Measurements from ENCODE around the gene KRTAP21-1. TPM values are rescaled to one million over a fixed set of nuclear protein-coding genes. Genes with fewer than 3 reads are reported as not detected.

The KRTAP21-1 gene
- total and polyA plus RNA-seq, 9 of the 15 experiments (the other 6 are each of a cell fraction or from before 2014, with no cell fraction given): not detected

DNA sequence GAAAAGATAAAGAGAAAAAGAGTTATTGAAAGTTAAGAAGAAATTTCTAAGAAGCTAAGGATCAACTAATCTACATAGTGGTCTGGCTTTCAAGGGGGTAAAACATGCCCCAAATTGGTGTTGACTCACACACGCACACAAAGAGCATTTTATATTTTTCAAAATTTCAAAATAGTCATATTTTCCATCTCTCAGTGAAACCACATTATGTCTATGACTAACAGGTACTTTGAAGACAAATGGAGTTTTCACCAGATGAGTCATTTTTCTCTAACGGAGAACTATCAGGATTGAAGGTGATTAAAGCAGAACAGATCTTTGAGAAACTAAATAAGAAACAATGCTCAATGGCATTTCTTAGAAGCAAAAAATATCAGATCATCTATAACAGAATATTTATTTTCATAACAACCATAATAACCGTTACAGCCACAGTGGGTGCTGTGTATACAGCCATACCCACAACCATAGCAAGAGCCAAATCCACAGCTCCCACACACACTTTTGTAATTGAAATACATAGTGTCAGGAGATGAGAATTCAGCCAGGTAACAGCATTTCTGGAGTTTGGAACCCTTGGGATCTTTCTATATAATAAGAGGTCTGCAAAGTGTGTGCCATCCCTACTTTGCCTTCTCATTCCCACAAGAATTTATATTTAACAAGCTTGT lies 36.9 kb downstream of the KRTAP21-1 start, which contains the start of gene KRTAP21-3:
KRTAP21-3 (minus strand) TSS at position 539 of the 671 bp plus-strand sequence; CDS start at position 521, 18 bp downstream.
- Histone ChIP-seq H4K20me1 (replicated peaks; ENCODE audit: control insufficient read depth, insufficient read depth, low read length) (no peaks in the 10 kb centered on the region), H3K4me3 (no peak within 1 kb of the TSS), H3K79me2 (ENCODE audit: control insufficient read depth, insufficient read depth, low read length) (no peaks in the 10 kb centered on the region), H3K27me3 (ENCODE audit: control insufficient read depth in 2 of 2, insufficient read depth in 2 of 2, low read length in 2 of 2) (no peaks in the 10 kb centered on the region), H2AFZ (ENCODE audit: low read depth, low read length) (no peak within 1 kb of the TSS), H3K9me1 (ENCODE audit: control insufficient read depth, insufficient read depth, low read length) (no peaks in the 10 kb centered on the region), H3K36me3 (ENCODE audit: control insufficient read depth, insufficient read depth, low read length) (no peaks in the 10 kb centered on the region), H3K9ac (ENCODE audit: insufficient read depth in 1 of 2, low read depth in 2 of 2, low read length in 2 of 2) (no peak within 1 kb of the TSS), H3K4me1 (replicated peaks in 1 of 2; ENCODE audit: control insufficient read depth in 2 of 2, insufficient read depth in 2 of 2, low read length in 2 of 2) (no peaks in the 10 kb centered on the region), H3K4me2 (ENCODE audit: insufficient read depth, low read length) (no peak within 1 kb of the TSS), H3K27ac (ENCODE audit: extremely low read depth, low read depth, low read length) (no peak within 1 kb of the TSS), H3K9me3 (replicated peaks; ENCODE audit: control insufficient read depth, insufficient read depth, low read depth, low read length) (no peaks in the 10 kb centered on the region)
- no TSS peak for BruUV-seq (replicated peaks)
- DNase-seq (ENCODE audit: extremely low read depth in 1 of 4, low spot score in 3 of 4) (no peak), ATAC-seq (no peak), FAIRE-seq (no peak)
- ChIA-PET POLR2A (interaction anchor here (0.6 kb wide), 1 partner anchor 304 kb away, joined by 3 read pairs; no protein-coding TSS in a partner anchor), CTCF (ENCODE audit: low intra/inter-chr PET ratio) (no interaction called here)
- 0% methylated on average over 3 of the region's 3 CpGs for whole genome bisulfite sequencing (ENCODE audit: insufficient coverage, low coverage, missing lambda C conversion rate)
- intact Hi-C loops (cut with micrococcal nuclease) (no loop called here), in situ Hi-C loops (cut with MboI) (no loop called here)
- TF ChIP-seq, protein P1, sequence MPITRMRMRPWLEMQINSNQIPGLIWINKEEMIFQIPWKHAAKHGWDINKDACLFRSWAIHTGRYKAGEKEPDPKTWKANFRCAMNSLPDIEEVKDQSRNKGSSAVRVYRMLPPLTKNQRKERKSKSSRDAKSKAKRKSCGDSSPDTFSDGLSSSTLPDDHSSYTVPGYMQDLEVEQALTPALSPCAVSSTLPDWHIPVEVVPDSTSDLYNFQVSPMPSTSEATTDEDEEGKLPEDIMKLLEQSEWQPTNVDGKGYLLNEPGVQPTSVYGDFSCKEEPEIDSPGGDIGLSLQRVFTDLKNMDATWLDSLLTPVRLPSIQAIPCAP (CRISPR knock-in tag; IDR thresholded peaks at IDR 0.05; ENCODE audit: borderline replicate concordance): no peak
- TF ChIP-seq ZFP36 (IDR thresholded peaks at IDR 0.05; ENCODE audit: low read depth, low read length, partially characterized antibody) (no peak), HDAC3 (IDR thresholded peaks at IDR 0.05; ENCODE audit: borderline replicate concordance, partially characterized antibody) (no peak)

DNA sequence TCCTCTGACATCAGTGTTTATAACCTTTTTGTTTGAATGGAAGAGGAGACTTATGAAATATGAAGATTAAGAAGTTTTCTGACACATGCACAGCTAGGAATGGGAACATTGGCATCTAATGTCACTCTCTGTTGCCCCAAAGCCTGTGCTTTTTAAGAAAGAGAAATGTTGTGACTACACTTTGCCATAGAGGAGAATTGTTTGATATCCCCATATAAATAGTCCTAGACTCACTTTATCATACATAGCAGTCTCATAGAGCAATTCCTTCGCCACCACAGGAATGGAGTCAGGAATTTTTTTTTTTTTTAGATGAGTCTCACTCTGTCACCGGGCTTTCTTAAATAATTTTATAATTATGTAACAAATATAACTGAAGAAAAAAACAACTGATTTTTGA lies 38.1 kb downstream of the KRTAP21-1 start:
- Histone ChIP-seq H2AFZ (ENCODE audit: low read depth, low read length) (no peak overlapping the region), H3K4me1 (replicated peaks in 1 of 2; ENCODE audit: control insufficient read depth in 2 of 2, insufficient read depth in 2 of 2, low read length in 2 of 2) (no peaks in the 10 kb centered on the region), H3K79me2 (ENCODE audit: control insufficient read depth, insufficient read depth, low read length) (no peaks in the 10 kb centered on the region), H3K27ac (ENCODE audit: extremely low read depth, low read depth, low read length) (no peak overlapping the region), H3K27me3 (ENCODE audit: control insufficient read depth in 2 of 2, insufficient read depth in 2 of 2, low read length in 2 of 2) (no peaks in the 10 kb centered on the region), H4K20me1 (replicated peaks; ENCODE audit: control insufficient read depth, insufficient read depth, low read length) (no peaks in the 10 kb centered on the region), H3K4me3 (no peak overlapping the region), H3K9me1 (ENCODE audit: control insufficient read depth, insufficient read depth, low read length) (no peaks in the 10 kb centered on the region), H3K9me3 (replicated peaks; ENCODE audit: control insufficient read depth, insufficient read depth, low read depth, low read length) (no peaks in the 10 kb centered on the region), H3K36me3 (ENCODE audit: control insufficient read depth, insufficient read depth, low read length) (no peaks in the 10 kb centered on the region), H3K4me2 (ENCODE audit: insufficient read depth, low read length) (no peak overlapping the region), H3K9ac (ENCODE audit: insufficient read depth in 1 of 2, low read depth in 2 of 2, low read length in 2 of 2) (no peak overlapping the region)
- FAIRE-seq (no peak), ATAC-seq (no peak), DNase-seq (ENCODE audit: extremely low read depth in 1 of 4, low spot score in 3 of 4) (no peak)
- TF ChIP-seq CCAR2 (IDR thresholded peaks at IDR 0.05; ENCODE audit: low read depth, low read length) (no peak), NFIX (CRISPR knock-in tag; IDR thresholded peaks at IDR 0.05; ENCODE audit: low read depth) (no peak), EWSR1 (IDR thresholded peaks at IDR 0.05; ENCODE audit: borderline replicate concordance, low read depth, partially characterized antibody) (no peak), NFYB (IDR thresholded peaks at IDR 0.05; ENCODE audit: extremely low read depth, insufficient read length) (no peak), MIER1 (IDR thresholded peaks at IDR 0.05; ENCODE audit: low read depth) (no peak), MCM2 (IDR thresholded peaks at IDR 0.05; ENCODE audit: low read depth) (no peak), RBM14 (IDR thresholded peaks at IDR 0.05; ENCODE audit: borderline replicate concordance, insufficient read depth, low read depth, low read length) (no peak), ZNF41 (CRISPR knock-in tag; conservative IDR thresholded peaks at IDR 0.05) (no peak), RFX1 (IDR thresholded peaks at IDR 0.05) (no peak)
- TF ChIP-seq, protein P2, sequence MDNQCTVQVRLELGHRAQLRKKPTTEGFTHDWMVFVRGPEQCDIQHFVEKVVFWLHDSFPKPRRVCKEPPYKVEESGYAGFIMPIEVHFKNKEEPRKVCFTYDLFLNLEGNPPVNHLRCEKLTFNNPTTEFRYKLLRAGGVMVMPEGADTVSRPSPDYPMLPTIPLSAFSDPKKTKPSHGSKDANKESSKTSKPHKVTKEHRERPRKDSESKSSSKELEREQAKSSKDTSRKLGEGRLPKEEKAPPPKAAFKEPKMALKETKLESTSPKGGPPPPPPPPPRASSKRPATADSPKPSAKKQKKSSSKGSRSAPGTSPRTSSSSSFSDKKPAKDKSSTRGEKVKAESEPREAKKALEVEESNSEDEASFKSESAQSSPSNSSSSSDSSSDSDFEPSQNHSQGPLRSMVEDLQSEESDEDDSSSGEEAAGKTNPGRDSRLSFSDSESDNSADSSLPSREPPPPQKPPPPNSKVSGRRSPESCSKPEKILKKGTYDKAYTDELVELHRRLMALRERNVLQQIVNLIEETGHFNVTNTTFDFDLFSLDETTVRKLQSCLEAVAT (IDR thresholded peaks at IDR 0.05): no peak
- BruUV-seq (replicated peaks): no TSS peak
- in situ Hi-C loops (cut with MboI) (no loop called here), intact Hi-C loops (cut with micrococcal nuclease) (no loop called here)
- POLR2A ChIA-PET: no interaction called here
- 0% methylated on average over 2 of the region's 2 CpGs for WGBS (ENCODE audit: insufficient coverage, low coverage, missing lambda C conversion rate)
- CTCF ChIA-PET (ENCODE audit: low intra/inter-chr PET ratio): no interaction called here
